ENCODE results near the gene ABCD3. TPM values are rescaled to one million over a fixed set of nuclear protein-coding genes. Genes with fewer than 3 reads are reported as not detected.
"Not testable (repeated sequence)": the region's sequence is repeated elsewhere in the genome, so short reads cannot be mapped to it uniquely, and the experiment has no call there.

The ABCD3 gene
- total RNA-seq, 1 donor from 2014 or later: 49.8 TPM

GRCh38 chr1:94552071-94552586 lies 133.9 kb downstream of the ABCD3 start:
- DNase-seq: no peak

- DNase-seq: no peak
Observed at GRCh38 chr1:94553323-94553730, 135.1 kb downstream of the ABCD3 start.

- no peak for DNase-seq
Observed at GRCh38 chr1:94553931-94554330, 135.7 kb downstream of the ABCD3 start.

GRCh38 chr1:94554580-94554979 lies 136.4 kb downstream of the ABCD3 start:
- DNase-seq: no peak

- DNase-seq: no peak
Observed at GRCh38 chr1:94555091-94555490, 136.9 kb downstream of the ABCD3 start.

- no peak for DNase-seq
Observed at GRCh38 chr1:94559921-94560320, 141.7 kb downstream of the ABCD3 start.

- no peak for DNase-seq
Observed at GRCh38 chr1:94560333-94560732, 142.1 kb downstream of the ABCD3 start.

- no peak for DNase-seq
Observed at GRCh38 chr1:94562519-94563260, 144.5 kb downstream of the ABCD3 start.

GRCh38 chr1:94565901-94566300 lies 147.7 kb downstream of the ABCD3 start:
- no peak for DNase-seq

GRCh38 chr1:94566436-94566835 lies 148.2 kb downstream of the ABCD3 start:
- DNase-seq: not testable (repeated sequence)

- not testable (repeated sequence) for DNase-seq
Observed at GRCh38 chr1:94567975-94568607, 149.9 kb downstream of the ABCD3 start.

Other genes with a start within 250 kb of the ABCD3 start
- 67.1 TPM for gene ARHGAP29, start 180.8 kb upstream of the ABCD3 start, total RNA-seq
- 38.6 TPM for gene F3, start 123.4 kb downstream of the ABCD3 start, total RNA-seq

All from skin of body (tissue), 2 donors.